GM21529 (cell line): ENCODE data around the gene CDHR2.
"Not testable (repeated sequence)": the region's sequence is repeated elsewhere in the genome, so short reads cannot be mapped to it uniquely, and the experiment has no call there.

Experiments
- ATAC-seq: cut with Tn5 transposase; IDR thresholded peaks from one replicate; pipeline ENCODE4 v1.9.1; 2021; ENCODE audit not compliant: unreplicated experiment

CDHR2 gene

DNA sequence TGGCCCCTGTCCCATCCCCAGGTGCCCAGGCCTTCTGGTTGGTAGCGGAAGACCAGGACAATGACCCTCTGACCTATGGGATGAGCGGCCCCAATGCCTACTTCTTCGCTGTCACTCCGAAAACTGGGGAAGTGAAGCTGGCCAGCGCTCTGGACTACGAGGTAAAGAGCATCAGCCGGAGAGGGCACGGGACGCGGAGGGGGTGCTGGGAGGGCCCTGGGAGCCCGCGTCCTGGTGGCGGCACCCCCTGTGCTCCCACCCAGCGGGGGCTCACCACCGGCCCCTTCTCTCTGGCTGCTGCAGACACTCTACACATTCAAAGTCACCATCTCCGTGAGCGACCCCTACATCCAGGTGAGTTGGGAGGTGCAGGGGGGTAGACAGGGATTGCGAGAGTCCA, 19.5 kb downstream of the CDHR2 start:
- no peak for ATAC-seq

DNA sequence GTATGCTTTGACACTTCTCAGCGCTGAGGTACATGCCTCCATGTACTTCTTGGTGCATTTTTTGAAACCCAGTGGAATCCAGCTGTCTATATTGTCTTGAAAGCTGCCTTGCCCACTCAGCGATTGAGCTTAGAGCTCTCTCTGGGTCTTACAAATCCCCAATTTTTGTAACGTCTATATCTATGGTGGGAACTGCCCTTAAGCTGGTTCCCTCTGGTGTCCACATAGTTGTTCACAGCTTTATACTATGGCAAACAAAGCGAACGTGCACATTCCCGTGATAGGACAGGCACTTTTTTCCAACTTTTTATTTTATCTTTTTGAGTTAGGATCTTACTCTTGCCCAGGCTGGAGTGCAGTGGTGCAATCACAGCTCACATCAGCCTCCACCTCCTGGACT, 20.9 kb downstream of the CDHR2 start:
- ATAC-seq = no peak

DNA sequence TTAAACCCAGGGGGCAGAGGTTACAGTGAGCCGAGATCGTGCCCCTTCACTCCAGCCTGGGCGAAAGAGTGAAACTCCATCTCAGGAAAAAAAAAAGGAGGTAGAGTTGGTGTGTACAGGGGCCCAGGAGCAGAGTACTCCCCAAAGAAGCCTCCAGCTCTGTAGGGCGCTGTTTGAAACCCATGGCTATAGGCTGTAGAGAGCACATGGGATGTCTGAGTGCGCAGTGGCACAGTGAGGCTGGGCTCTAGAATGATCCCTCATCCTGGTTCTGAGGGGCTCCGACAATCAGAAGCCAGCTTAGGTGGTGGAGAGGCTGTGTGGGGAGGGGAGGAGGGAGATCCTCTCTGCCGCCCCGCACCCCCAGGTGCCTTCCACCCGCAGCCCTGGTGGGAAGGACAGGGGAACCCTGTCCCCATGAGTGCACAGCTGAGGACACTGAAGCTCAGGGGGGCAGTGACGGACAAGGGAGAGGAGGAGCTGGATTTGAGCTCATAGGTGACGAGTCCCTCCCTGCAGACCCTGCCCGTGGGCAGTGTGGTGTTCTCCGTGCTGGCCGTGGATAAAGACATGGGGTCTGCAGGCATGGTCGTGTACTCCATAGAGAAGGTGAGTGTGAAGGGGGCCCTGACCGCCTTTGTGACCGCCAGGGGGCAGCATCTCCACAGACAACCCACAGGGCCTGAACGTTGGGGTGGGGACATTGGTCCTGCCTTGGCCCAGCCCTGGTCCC, 24.6 kb downstream of the CDHR2 start:
- ATAC-seq = no peak

DNA sequence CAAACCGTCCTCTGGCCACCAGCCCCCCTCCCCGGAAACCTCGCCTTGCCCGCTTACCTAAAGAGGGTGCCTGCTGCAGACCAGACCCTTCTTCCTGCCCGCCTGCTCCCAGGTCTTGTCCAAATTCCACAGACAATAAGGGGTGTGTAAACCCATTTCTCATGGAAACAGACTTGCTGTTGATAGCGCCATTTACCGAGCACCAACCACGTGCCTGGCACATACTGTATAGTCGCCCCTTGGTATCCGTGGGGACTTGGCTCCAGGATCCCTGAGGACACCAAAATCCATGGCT, 25.1 kb downstream of the CDHR2 start:
- ATAC-seq = no peak

DNA sequence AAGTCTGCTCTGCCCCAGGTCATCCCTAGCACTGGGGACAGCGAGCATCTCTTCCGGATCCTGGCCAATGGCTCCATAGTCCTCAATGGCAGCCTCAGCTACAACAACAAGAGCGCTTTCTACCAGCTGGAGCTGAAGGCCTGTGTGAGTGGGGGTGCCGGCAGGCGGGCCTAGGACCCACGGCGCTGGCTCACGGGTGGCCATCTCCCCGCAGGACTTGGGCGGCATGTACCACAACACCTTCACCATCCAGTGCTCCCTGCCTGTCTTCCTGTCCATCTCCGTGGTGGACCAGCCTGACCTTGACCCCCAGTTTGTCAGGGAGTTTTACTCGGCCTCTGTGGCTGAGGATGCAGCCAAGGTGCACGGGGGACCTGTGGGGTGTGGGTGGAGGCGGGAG, 25.9 kb downstream of the CDHR2 start:
- ATAC-seq = no peak

DNA sequence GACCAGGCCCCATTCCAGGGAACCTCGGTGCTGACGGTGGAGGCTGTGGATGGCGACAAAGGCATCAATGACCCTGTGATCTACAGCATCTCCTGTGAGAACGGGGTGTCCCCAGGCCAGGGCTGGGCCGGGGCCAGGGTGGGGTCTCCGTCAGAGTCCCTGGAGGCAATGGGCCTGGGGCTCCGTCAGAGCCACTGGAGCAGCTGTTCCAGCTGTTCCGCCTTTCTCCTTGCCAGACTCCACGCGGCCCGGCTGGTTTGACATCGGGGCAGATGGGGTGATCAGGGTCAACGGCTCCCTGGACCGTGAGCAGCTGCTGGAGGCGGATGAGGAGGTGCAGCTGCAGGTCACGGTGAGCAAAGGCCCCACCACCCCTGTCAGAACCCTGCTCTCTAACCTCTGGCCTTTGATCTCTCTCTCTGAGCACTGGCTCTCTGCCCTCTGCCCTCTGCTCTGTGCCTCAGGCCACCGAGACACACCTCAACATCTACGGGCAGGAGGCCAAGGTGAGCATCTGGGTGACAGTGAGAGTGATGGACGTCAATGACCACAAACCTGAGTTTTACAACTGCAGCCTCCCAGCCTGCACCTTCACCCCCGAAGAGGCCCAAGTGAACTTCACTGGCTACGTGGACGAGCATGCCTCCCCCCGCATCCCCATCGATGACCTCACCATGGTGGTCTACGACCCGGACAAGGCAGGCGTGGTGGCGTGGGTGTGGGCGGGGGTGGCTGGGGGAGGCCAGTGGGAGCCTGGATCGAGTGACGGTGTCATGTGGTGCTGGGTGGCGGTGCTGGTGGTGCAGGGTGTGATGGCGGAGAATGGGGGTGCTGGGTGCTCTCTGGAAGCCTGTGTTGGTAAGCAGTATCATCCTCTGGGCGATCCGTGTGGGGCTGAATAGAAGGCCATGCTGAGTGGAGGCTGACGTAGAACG, 26.6 kb downstream of the CDHR2 start:
- no peak for ATAC-seq

DNA sequence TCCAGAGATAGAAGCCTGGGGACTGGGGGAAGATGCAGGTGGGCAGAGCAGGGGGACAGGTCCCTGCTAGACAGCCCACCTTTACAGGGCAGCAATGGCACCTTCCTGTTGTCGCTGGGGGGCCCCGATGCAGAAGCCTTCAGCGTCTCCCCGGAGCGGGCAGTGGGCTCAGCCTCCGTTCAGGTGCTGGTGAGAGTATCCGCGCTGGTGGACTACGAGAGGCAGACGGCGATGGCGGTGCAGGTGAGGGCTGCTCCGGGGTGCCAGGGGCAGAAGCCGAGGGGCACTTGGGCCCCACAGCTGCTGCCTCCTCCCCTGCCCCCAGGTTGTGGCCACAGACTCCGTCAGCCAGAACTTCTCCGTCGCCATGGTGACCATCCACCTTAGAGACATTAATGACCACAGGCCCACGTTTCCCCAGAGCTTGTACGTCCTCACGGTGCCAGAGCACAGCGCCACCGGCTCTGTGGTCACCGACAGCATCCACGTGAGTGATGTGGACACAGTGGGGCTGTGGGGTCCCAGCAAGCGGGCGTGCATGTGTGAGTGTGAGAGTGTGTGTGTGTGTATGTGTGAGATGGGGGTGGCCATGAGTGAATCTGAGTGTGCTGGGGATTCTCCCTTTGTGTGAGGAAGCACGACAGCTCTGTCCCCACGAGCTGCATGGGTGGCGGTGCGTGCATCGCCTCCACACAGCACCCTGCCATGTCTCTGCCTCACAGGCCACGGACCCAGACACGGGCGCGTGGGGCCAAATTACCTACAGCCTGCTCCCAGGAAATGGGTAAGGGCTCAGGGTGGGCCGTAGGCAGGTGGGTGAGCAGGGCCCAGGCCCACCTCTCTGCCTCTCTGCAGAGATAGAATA, 28.4 kb downstream of the CDHR2 start:
- no peak for ATAC-seq

DNA sequence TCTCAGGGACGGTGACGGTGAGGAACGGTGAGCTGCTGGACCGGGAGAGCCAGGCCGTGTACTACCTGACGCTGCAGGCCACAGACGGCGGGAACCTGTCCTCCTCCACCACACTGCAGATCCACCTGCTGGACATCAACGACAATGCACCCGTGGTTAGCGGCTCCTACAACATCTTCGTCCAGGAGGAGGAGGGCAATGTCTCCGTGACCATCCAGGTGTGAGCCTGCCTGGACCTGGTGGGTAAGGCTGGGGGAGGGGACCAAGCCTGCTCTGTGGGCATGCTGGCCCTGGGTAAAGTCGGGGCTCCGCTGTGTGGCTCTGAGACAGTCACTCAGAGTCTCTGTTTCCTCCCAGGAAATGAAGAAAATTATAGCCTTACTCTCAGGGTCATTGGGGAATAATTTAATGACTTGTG, 29.3 kb downstream of the CDHR2 start:
- no peak for ATAC-seq

DNA sequence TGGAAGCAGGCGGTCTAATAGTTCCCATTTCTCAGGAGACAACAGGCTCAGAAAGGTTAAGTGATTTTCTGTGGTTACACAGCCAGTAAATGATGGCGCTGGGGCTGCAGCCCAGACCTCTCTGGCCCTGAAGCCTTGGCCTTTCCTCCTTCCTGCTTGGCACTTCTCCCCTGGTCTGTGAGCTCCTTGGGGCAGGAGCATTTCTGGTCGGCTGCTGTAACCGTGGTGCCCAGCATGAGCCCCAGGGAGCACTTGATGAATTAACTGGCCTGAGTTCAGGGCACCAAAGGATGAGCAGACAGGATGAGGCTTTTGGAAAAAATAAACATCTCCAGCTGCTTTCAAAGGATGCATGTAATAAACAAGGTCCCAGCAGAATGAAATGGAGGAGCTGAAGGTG, 30.2 kb downstream of the CDHR2 start:
- no peak for ATAC-seq

DNA sequence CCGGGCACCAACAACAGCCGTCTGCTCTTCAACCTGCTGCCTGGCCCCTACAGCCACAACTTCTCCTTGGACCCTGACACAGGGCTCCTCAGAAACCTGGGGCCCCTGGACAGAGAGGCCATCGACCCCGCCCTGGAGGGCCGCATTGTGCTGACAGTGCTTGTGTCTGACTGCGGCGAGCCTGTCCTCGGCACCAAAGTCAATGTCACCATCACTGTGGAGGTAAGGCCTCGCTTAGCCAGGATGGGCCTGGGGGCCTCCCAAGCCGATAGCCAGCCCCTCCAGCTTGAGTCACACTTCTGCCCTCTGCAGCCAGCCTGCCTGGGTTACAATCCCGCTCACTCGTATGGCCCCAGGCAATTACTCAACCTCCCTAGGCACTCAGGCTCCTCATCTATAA, 32.2 kb downstream of the CDHR2 start:
- no peak for ATAC-seq

DNA sequence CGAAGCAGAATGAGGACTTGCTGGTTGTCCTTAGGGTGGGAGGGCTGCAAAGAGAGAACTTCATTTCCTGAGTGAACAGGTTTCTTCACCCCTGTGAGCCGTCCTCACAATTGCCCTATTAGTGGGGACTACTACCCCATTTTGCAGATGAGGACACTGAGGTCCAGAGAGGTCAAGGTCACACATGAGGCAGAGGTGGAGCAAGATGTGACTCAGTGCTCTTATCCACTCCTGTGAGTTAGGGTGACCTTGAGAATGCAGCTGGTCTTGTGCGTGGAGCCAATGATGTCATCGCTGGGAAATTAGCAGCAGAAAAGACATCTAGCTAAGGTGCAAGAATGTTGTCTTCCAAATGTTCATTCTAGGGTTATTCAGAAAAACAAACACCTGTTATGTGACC, 33.9 kb downstream of the CDHR2 start:
- ATAC-seq = no peak

DNA sequence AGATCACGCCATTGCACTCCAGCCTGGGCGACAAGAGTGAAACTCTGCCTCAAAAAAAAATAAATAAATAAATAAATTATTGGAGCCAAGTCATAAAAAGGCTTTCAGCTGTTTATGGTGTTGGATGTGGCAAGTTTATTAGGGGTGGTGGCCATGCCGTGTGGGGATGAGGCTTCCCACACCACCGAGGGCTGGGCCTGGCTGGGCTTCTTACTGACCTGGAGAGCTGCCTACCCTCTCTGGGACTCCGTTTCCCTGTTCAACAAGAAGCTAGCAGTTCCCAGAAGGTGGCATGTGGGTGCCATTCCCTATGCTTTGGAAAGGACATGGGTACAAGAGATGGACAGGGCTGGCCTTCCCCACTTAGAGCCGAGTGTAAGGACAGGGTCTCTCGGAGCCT, 38.3 kb downstream of the CDHR2 start:
- no peak for ATAC-seq

DNA sequence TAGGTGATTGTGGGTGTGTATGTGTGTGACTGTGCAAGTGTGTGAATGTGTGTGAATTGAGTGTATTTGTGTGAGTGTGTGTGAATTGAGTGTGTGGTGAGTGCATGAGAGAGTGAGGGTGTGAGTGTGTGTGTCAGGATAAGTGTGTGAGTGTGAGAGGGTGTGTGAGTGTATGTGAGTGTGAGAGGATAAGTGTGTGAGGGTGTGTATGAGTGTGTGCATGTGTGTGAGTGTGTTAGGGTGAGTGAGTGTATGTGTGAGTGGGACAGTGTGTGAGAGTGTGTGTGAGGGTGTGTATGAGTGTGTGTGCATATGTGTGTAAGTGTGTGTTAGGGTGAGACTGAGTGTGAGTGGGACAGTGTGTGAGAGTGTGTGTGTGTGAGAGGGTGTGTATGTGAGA, 39.2 kb downstream of the CDHR2 start:
- no peak for ATAC-seq

DNA sequence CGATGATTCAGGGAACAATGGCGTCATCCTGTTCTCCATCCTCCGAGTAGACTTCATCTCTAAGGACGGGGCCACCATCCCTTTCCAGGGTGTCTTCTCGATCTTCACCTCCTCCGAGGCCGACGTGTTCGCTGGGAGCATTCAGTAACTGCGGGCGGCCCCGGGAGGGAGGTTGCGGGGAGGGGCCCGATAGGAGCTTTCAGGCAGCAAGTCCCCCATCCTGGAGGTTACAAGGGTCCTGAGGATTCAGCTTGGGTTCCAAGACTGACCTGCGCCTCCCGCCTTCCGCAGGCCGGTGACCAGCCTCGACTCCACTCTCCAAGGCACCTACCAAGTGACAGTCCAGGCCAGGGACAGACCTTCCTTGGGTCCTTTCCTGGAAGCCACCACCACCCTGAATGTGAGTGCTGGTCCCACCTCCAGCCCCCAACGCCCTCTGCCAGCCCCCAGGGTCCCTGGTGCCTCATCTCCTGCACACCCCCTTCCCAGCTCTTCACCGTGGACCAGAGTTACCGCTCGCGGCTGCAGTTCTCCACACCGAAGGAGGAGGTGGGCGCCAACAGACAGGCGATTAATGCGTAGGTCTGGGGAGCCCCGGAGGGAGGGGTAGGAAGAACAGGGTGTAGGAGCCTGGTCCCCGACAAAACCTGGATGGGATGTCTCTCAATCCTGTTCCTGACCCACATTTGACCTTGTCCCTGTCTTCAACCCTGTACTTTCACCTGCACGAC, 40.1 kb downstream of the CDHR2 start:
- no peak for ATAC-seq

DNA sequence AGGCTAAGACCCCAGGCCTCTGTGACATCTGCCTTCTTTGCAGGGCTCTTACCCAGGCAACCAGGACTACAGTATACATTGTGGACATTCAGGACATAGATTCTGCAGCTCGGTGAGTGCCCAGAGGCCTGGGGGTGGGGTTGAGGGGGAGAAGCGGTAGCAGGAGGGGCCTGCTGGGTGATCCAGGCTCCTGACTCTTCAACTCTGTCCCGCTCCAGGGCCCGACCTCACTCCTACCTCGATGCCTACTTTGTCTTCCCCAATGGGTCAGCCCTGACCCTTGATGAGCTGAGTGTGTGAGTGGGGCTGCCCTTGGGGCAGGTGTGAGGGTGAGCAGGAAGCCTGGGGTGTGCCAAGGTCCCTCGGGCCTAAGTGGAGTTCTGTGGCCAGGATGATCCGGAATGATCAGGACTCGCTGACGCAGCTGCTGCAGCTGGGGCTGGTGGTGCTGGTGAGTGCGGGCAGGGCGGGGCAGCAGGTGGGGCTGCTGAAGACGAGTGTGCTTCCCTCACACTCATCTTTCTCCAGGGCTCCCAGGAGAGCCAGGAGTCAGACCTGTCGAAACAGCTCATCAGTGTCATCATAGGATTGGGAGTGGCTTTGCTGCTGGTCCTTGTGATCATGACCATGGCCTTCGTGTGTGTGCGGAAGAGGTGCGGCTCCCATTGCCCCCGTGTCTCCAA, 41.0 kb downstream of the CDHR2 start:
- ATAC-seq = no peak

DNA sequence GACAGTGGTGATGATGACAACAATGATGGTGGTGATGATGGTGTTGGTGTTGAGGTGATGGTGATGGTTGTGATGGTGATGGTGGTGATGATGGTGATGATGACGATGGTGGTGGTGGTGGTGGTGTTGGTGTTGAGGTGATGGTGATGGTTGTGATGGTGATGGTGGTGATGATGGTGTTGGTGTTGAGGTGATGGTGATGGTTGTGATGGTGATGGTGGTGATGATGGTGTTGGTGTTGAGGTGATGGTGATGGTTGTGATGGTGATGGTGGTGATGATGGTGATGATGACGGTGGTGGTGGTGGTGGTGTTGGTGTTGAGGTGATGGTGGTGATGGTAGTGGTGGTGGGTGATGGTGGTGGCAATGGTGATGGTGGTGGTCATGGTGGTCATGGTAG, 42.5 kb downstream of the CDHR2 start:
- not testable (repeated sequence) for ATAC-seq

DNA sequence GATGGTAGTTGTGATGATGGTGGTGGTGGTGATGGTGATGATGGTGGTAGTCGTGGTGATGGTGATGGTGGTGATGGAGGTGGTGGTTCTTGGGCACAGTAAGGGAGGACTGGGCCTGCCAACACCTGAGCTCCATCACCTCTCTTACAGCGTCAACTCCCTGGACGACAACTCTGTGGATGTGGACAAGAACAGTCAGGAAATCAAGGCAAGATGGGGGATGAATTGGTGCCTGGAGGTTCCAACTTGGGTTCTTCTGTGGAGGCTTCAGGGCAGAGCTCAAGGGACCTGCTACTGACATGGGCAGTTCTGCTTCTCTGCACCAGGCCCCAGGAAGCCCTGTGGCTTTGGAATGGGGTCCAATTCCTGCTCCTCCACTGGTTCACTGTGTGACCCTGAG, 43.4 kb downstream of the CDHR2 start:
- no peak for ATAC-seq

DNA sequence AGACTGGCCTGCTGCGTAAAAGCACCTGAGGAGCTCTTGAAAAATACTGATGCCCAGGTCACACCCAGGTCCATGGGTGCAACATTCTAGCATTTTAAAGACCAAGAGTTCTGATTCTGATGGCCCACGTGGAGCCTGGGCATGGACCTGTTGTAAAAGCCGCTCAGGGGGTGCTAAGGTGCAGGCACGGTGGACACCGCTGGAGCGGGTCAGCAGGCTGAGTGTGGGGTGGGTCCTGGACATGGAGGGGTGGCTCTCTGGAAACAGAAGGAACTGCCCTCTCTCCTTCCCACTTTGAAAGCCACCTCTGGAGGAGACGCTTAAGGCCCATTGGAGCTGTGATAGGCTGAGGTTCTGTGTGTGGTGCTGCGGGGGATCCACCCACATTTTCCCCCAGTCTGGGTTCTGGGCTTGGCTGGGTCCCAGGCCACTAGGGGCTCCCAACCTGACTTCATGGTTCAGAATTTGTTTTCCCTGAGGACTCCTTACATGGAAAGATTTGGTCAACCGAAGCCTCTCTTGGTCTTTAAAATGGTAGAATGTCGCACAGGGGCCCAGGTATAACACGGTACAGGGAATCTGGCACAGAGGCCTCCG, 44.2 kb downstream of the CDHR2 start:
- ATAC-seq = no peak

DNA sequence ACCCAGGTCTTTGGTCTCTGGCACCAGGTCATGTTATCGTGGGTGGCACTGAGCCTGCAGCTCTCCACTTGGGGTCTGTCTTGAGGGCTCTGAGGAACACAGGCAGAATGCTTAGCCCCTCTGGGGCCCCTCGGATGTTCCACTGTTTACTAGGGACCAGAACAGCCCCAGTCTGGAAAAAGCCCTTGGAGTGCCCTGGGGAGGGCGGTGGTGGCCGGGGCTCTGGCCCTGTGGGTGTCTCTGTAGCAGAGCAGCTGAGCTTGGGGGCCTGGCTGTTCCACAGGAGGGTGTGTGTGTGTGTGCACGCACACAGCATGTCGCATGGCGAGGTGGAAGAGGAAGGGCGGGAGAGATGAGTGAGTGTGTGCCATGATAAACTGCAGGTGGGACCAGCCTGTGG, 45.4 kb downstream of the CDHR2 start:
- ATAC-seq = no peak

DNA sequence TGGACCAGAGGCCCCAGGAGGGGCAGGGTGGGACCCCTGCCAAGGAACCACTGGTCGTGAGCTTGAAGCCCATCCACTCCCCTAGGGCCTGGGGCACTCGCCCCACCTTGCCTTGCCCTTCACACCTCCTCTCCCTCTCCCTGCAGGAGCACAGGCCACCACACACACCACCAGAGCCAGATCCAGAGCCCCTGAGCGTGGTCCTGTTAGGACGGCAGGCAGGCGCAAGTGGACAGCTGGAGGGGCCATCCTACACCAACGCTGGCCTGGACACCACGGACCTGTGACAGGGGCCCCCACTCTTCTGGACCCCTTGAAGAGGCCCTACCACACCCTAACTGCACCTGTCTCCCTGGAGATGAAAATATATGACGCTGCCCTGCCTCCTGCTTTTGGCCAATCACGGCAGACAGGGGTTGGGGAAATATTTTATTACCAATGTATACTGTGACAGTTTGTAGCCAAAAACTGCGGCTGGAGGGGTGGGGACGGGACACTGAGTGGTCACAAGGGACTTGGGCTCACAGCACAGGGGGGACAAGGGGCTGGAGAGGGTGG, 46.3 kb downstream of the CDHR2 start:
- no peak for ATAC-seq
